Measurements from ENCODE around the gene PTF1A.

DNA sequence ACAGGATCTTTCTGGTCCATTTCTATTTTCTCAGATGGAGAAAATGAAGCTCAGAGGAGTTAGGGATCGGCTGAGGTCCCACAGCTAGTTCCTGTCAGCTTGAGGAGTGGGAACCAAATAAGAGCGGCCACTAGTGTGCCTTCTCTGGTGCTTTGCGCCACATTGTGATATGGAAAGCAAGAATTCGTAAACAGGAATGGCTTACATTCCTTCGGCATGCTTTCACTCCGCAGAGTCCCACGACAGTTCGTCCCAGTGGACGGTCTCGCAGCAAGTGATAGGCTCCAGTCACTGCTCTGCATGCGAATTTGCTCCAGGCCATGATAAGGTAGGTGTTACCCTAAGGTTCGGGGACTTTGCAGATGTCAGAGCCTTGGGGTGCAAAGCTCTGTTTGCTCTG lies 41.5 kb upstream of the PTF1A start:
- TF ChIP-seq ZNF384 (IDR thresholded peaks at IDR 0.05) = no peak
- no peak for TF ChIP-seq FOXK2 (IDR thresholded peaks at IDR 0.05)
- TF ChIP-seq, protein P1, sequence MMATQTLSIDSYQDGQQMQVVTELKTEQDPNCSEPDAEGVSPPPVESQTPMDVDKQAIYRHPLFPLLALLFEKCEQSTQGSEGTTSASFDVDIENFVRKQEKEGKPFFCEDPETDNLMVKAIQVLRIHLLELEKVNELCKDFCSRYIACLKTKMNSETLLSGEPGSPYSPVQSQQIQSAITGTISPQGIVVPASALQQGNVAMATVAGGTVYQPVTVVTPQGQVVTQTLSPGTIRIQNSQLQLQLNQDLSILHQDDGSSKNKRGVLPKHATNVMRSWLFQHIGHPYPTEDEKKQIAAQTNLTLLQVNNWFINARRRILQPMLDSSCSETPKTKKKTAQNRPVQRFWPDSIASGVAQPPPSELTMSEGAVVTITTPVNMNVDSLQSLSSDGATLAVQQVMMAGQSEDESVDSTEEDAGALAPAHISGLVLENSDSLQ (IDR thresholded peaks at IDR 0.05) = no peak
- no peak for TF ChIP-seq FOXM1 (IDR thresholded peaks at IDR 0.05; ENCODE audit: borderline replicate concordance)
- TF ChIP-seq BHLHE40 (IDR thresholded peaks at IDR 0.05; ENCODE audit: borderline replicate concordance) = no peak

All from HEK293T (cell line).